Naive thymus-derived CD4-positive, alpha-beta T cell (primary cell): ENCODE data around the gene ACTR5. TPM values are rescaled to one million over a fixed set of nuclear protein-coding genes. Genes with fewer than 3 reads are reported as not detected.

Experiments
- ATAC-seq: fragments of 150-1000 bp; cut with Tn5 transposase; 2 replicates; pipeline ENCODE4 v1.10.0; 2021; ENCODE audit warnings: mild to moderate bottlenecking, moderate library complexity
- CTCF ChIA-PET: fragments of 350-600 bp; sonication (Branson Sonifier 250); formaldehyde crosslinking; loops from one replicate; lab custom pipeline; 2021; ENCODE audit warnings: antibody characterized with exemption; lab: Charles Lee
- POLR2A ChIA-PET: fragments of 350-600 bp; sonication (Branson Sonifier 250); formaldehyde crosslinking; loops from one replicate; lab custom pipeline; 2021; ENCODE audit warnings: antibody characterized with exemption, inconsistent platforms; lab: Charles Lee
- DNase-seq, 9 donors: peaks; one replicate each; pipeline versions ENCODE4 v3.0.0 to v3.0.0-alpha.2; 2020 to 2022; ENCODE audit warnings: mixed read lengths in 1 of 9
- H3K27ac ChIP-seq: one replicate; pipeline ENCODE4 v1.7.0; 2013; ENCODE audit warnings: mild to moderate bottlenecking, low read depth, low read length, moderate library complexity
- H3K27me3 ChIP-seq, 2 donors: one replicate each; pipeline ENCODE4 v1.7.0; 2013; ENCODE audit warnings: low read length in 2 of 2, mild to moderate bottlenecking in 2 of 2, moderate library complexity in 2 of 2; ENCODE audit not compliant: control insufficient read depth in 2 of 2, insufficient read depth in 2 of 2
- H3K36me3 ChIP-seq, 3 experiments: 1 replicate in 2 of 3; 2 replicates in 1 of 3; pipeline ENCODE4 v1.7.0; 2013; ENCODE audit warnings: low read length in 3 of 3, mild to moderate bottlenecking in 3 of 3, moderate library complexity in 1 of 3; ENCODE audit not compliant: insufficient read depth in 3 of 3, control insufficient read depth in 2 of 3
- H3K4me1 ChIP-seq, 2 donors: one replicate each; pipeline ENCODE4 v1.7.0; 2013; ENCODE audit warnings: low read length in 2 of 2, mild to moderate bottlenecking in 2 of 2, moderate library complexity in 1 of 2; ENCODE audit not compliant: control insufficient read depth in 2 of 2, insufficient read depth in 2 of 2
- H3K4me3 ChIP-seq: 2 replicates; pipeline ENCODE4 v1.7.0; 2013; ENCODE audit warnings: mild to moderate bottlenecking, low read length
- H3K9me3 ChIP-seq, 3 experiments: 1 replicate in 2 of 3; 2 replicates in 1 of 3; pipeline ENCODE4 v1.7.0; 2013; ENCODE audit warnings: low read length in 3 of 3; ENCODE audit not compliant: control insufficient read depth in 2 of 3
- H3K27ac Mint-ChIP-seq, 9 donors: one replicate each; pipeline ENCODE4 v1.8.0; 2020 to 2022; ENCODE audit warnings: mixed read lengths in 9 of 9, mild to moderate bottlenecking in 8 of 9, moderate library complexity in 5 of 9, inconsistent platforms in 2 of 9
- H3K27me3 Mint-ChIP-seq, 5 donors: one replicate each; pipeline ENCODE4 v1.8.0; 2021 to 2022; ENCODE audit warnings: mixed read lengths in 5 of 5, mild to moderate bottlenecking in 1 of 5
- H3K36me3 Mint-ChIP-seq, 5 donors: one replicate each; pipeline ENCODE4 v1.8.0; 2020 to 2022; ENCODE audit warnings: mixed read lengths in 5 of 5, mild to moderate bottlenecking in 3 of 5, inconsistent platforms in 1 of 5
- H3K4me1 Mint-ChIP-seq, 7 donors: one replicate each; pipeline ENCODE4 v1.8.0; 2020 to 2022; ENCODE audit warnings: mixed read lengths in 7 of 7, mild to moderate bottlenecking in 3 of 7, inconsistent platforms in 1 of 7
- H3K4me3 Mint-ChIP-seq, 10 donors: one replicate each; pipeline ENCODE4 v1.8.0; 2020 to 2022; ENCODE audit warnings: mild to moderate bottlenecking in 10 of 10, mixed read lengths in 10 of 10, moderate library complexity in 6 of 10, inconsistent platforms in 2 of 10
- H3K9me3 Mint-ChIP-seq, 11 donors: one replicate each; pipeline ENCODE4 v1.8.0; 2020 to 2022; ENCODE audit warnings: mixed read lengths in 11 of 11, mild to moderate bottlenecking in 4 of 11, inconsistent platforms in 1 of 11, moderate library complexity in 1 of 11
- intact Hi-C, 2 donors: fragments of 100-400 bp; cut with micrococcal nuclease; formaldehyde crosslinking; loops; one replicate each; pipeline ENCODE4 v1.15.1; 2023
- polyA plus RNA-seq, 2 donors: library from polyadenylated mRNA; unstranded; fragments of 300-500 nt; fragmentation: Illumina TruSeq; gene quantifications; one replicate each; pipeline ENCODE4 v1.2.3, GENCODE V29; 2021
- total RNA-seq, 6 experiments: library from RNA in 5 of 6; stranded (reverse) in 5 of 6; gene quantifications; 1 replicate in 5 of 6; 2 replicates in 1 of 6; pipeline ENCODE4 v1.2.3 and lab custom pipeline; 2021 to 2026

The ACTR5 gene
- total and polyA plus RNA-seq, 7 experiments from 2014 or later = 8.9 to 20.8 (median 15.1) TPM

GRCh38 chr20:38748861-38749149 is 545 bp downstream of the ACTR5 start:
- H3K27me3 ChIP-seq = no peaks in the 10 kb centered on the region
- intact Hi-C loops = loop anchor here (1.0 to 5.0 kb wide), 11 partner anchors 18 to 300 kb away; partner anchors contain the start of genes DHX35 (in 2 of the 2), FAM83D (in 2 of the 2) and PPP1R16B (in 2 of the 2)
- no peaks in the 10 kb centered on the region for H3K9me3 ChIP-seq
- ATAC-seq (peak; percentile 24), DNase-seq (peak in 2 of 9 donors; percentile 54 to 59)
- Mint-ChIP-seq H3K9me3 (no peaks in the 10 kb centered on the region), H3K27ac (peak overlapping the region; percentile 75 to 100 (median 90)), H3K4me3 (peak overlapping the region; percentile 88 to 99 (median 94)), H3K36me3 (peaks cover 0 to 18% (median 14%) of the 10 kb centered on the region in 5 donors), H3K27me3 (peaks cover 0 to 9% (median 0%) of the 10 kb centered on the region in 5 donors), H3K4me1 (peaks cover 11 to 40% (median 22%) of the 10 kb centered on the region in 7 donors)
- H3K36me3 ChIP-seq = peaks cover 5 to 18% (median 14%) of the 10 kb centered on the region in 3 experiments
- H3K4me3 ChIP-seq = peak overlapping the region; percentile 72
- CTCF ChIA-PET = interaction anchor here (0.8 kb wide), 1 partner anchor 20 kb away, joined by 3 read pairs; no protein-coding TSS in a partner anchor
- peak overlapping the region; percentile 95 for H3K27ac ChIP-seq
- POLR2A ChIA-PET = interaction anchor here (0.8 to 5.0 kb wide), 5 partner anchors 16 to 213 kb away, joined by 3 to 25 read pairs (median 3); partner anchors contain the start of genes DHX35 and PPP1R16B
- peaks cover 12 to 13% of the 10 kb centered on the region in 2 donors for H3K4me1 ChIP-seq

- H3K27me3 Mint-ChIP-seq = peaks cover 0 to 4% (median 0%) of the 10 kb centered on the region in 5 donors
- H3K27me3 ChIP-seq = no peaks in the 10 kb centered on the region
- peaks cover 6 to 40% (median 23%) of the 10 kb centered on the region in 5 donors for H3K36me3 Mint-ChIP-seq
- ChIA-PET CTCF (interaction anchor here (0.6 to 2.4 kb wide), 16 partner anchors 10 to 664 kb away, joined by 3 to 23 read pairs (median 4); partner anchors contain the start of gene PPP1R16B), POLR2A (interaction anchor here (1.0 to 5.0 kb wide), 5 partner anchors 15 to 210 kb away, joined by 3 to 25 read pairs (median 5); partner anchors contain the start of genes DHX35 and PPP1R16B)
- peaks cover 9 to 40% (median 23%) of the 10 kb centered on the region in 3 experiments for H3K36me3 ChIP-seq
- H3K4me1 Mint-ChIP-seq = peaks cover 11 to 40% (median 24%) of the 10 kb centered on the region in 7 donors
- no peak overlapping the region for H3K27ac ChIP-seq
- ATAC-seq = no peak
- H3K27ac Mint-ChIP-seq = no peak overlapping the region
- H3K9me3 Mint-ChIP-seq = no peaks in the 10 kb centered on the region
- H3K4me1 ChIP-seq = peaks cover 12 to 13% of the 10 kb centered on the region in 2 donors
- no peaks in the 10 kb centered on the region for H3K9me3 ChIP-seq
- intact Hi-C loops = loop anchor here (1.0 kb wide), 3 partner anchors 25 to 118 kb away; no protein-coding TSS in a partner anchor
- DNase-seq = peak in 5 of 9 donors; percentile 39 to 56 (median 42)
- H3K4me3 Mint-ChIP-seq = no peak overlapping the region
- H3K4me3 ChIP-seq = no peak overlapping the region
These were observed 3.2 kb downstream of the ACTR5 start for GRCh38 chr20:38751360-38751976.

DNA sequence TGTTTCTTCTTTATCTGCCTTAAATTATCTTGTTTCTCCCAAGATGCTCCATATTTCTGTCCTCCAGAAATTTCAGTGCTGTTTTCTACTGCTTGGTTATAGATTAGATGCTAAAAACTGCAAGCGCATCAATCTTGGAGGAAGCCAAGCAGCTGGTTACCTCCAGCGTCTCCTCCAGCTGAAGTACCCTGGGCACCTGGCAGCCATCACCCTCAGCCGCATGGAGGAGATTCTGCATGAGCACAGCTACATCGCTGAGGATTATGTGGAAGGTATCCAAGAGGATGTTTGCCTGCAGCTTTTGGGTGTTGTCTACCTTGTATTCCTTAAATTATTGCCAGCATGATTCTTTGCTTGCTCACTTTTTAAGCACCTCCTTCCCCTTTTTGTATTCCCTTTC is 3.8 kb downstream of the ACTR5 start:
- Mint-ChIP-seq H3K4me1 (peaks cover 11 to 40% (median 24%) of the 10 kb centered on the region in 7 donors), H3K4me3 (no peak overlapping the region), H3K27ac (no peak overlapping the region), H3K9me3 (no peaks in the 10 kb centered on the region), H3K36me3 (peaks cover 6 to 42% (median 23%) of the 10 kb centered on the region in 5 donors), H3K27me3 (peaks cover 0 to 4% (median 0%) of the 10 kb centered on the region in 5 donors)
- H3K9me3 ChIP-seq = no peaks in the 10 kb centered on the region
- no peak for DNase-seq
- peaks cover 9 to 45% (median 23%) of the 10 kb centered on the region in 3 experiments for H3K36me3 ChIP-seq
- no peaks in the 10 kb centered on the region for H3K27me3 ChIP-seq
- POLR2A ChIA-PET = interaction anchor here (0.9 to 1.7 kb wide), 5 partner anchors 14 to 126 kb away, joined by 3 to 5 read pairs (median 4); no protein-coding TSS in a partner anchor
- intact Hi-C loops = no loop called here
- H3K4me1 ChIP-seq = peaks cover 12 to 13% of the 10 kb centered on the region in 2 donors
- ATAC-seq = no peak
- no peak overlapping the region for H3K27ac ChIP-seq
- no peak overlapping the region for H3K4me3 ChIP-seq
- CTCF ChIA-PET = interaction anchor here (0.6 to 2.4 kb wide), 17 partner anchors 10 to 211 kb away, joined by 3 to 23 read pairs (median 3); partner anchors contain the start of gene PPP1R16B

DNA sequence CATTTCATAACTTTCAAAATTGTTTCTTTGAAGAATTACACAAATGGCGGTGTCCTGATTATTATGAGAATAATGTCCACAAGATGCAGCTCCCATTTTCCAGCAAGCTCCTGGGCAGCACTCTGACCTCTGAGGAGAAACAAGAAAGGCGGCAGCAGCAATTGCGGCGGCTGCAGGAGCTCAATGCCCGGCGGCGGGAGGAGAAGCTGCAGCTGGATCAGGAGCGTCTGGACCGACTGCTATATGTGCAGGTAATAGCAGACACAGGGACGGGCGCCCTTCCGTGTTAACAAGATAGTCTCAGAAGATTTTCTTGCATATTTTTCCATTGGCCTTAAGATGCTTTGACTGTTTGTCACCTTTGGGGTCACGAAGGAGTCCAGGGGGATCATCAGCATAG is 6.7 kb downstream of the ACTR5 start:
- DNase-seq (no peak), ATAC-seq (no peak)
- Histone ChIP-seq H3K27ac (no peak overlapping the region), H3K27me3 (no peaks in the 10 kb centered on the region), H3K4me3 (no peak overlapping the region), H3K36me3 (peaks cover 9 to 71% (median 24%) of the 10 kb centered on the region in 3 experiments), H3K4me1 (no peaks in the 10 kb centered on the region), H3K9me3 (no peaks in the 10 kb centered on the region)
- Mint-ChIP-seq H3K4me3 (no peak overlapping the region), H3K36me3 (peaks cover 11 to 56% (median 33%) of the 10 kb centered on the region in 5 donors), H3K4me1 (peaks cover 0 to 19% (median 9%) of the 10 kb centered on the region in 7 donors), H3K27me3 (no peaks in the 10 kb centered on the region), H3K27ac (no peak overlapping the region), H3K9me3 (no peaks in the 10 kb centered on the region)
- intact Hi-C loops = no loop called here
- POLR2A ChIA-PET = no interaction called here
- CTCF ChIA-PET = no interaction called here

DNA sequence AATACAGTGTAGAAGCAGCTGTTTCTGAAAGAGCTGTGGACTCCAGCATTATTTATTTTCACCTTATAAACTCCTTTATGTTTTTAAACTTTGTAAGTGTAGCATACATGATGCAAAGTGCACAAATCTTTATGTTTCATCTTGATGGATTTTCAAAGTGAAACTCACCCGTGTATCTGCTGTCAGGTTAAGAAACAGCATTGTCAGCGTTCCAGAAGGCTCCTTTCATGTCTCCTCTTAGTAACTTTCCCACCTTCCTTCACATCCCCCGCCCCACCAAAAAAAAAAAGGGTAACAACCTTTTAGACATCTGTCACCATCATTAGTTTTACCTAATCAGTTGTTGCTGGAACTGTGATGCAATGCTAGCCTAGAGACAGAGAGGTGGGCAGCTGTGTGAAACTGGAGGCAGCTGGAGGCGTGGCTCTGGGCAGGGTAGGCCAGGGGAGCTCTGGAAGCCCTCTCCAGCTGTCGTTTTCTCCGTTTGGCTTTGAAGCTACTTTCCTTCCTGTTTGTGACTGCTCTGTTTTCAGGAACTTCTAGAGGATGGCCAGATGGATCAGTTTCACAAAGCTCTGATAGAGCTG is 7.2 kb downstream of the ACTR5 start:
- Histone ChIP-seq H3K27me3 (no peaks in the 10 kb centered on the region), H3K4me3 (no peak overlapping the region), H3K4me1 (no peaks in the 10 kb centered on the region), H3K36me3 (peaks cover 9 to 72% (median 28%) of the 10 kb centered on the region in 3 experiments), H3K9me3 (no peaks in the 10 kb centered on the region), H3K27ac (no peak overlapping the region)
- H3K27ac Mint-ChIP-seq = no peak overlapping the region
- H3K4me1 Mint-ChIP-seq = peaks cover 0 to 14% (median 4%) of the 10 kb centered on the region in 7 donors
- no peak for ATAC-seq
- ChIA-PET POLR2A (no interaction called here), CTCF (no interaction called here)
- no peak for DNase-seq
- H3K27me3 Mint-ChIP-seq = no peaks in the 10 kb centered on the region
- H3K9me3 Mint-ChIP-seq = no peaks in the 10 kb centered on the region
- no peak overlapping the region for H3K4me3 Mint-ChIP-seq
- intact Hi-C loops = no loop called here
- H3K36me3 Mint-ChIP-seq = peaks cover 13 to 61% (median 38%) of the 10 kb centered on the region in 5 donors

GRCh38 chr20:38757145-38757775 is 9.0 kb downstream of the ACTR5 start:
- no peaks in the 10 kb centered on the region for H3K9me3 Mint-ChIP-seq
- intact Hi-C loops = no loop called here
- no peak for DNase-seq
- H3K27ac ChIP-seq = no peak overlapping the region
- H3K4me1 Mint-ChIP-seq = peaks cover 0 to 13% (median 2%) of the 10 kb centered on the region in 7 donors
- no peak for ATAC-seq
- no peaks in the 10 kb centered on the region for H3K27me3 ChIP-seq
- peaks cover 8 to 82% (median 29%) of the 10 kb centered on the region in 3 experiments for H3K36me3 ChIP-seq
- CTCF ChIA-PET = interaction anchor here (0.9 kb wide), 1 partner anchor 25 kb away, joined by 3 read pairs; no protein-coding TSS in a partner anchor
- H3K4me1 ChIP-seq = no peaks in the 10 kb centered on the region
- POLR2A ChIA-PET = no interaction called here
- H3K4me3 Mint-ChIP-seq = no peak overlapping the region
- H3K27me3 Mint-ChIP-seq = no peaks in the 10 kb centered on the region
- H3K27ac Mint-ChIP-seq = peak overlapping the region in 1 of 9 donors; percentile 23
- H3K9me3 ChIP-seq = no peaks in the 10 kb centered on the region
- no peak overlapping the region for H3K4me3 ChIP-seq
- peaks cover 24 to 69% (median 47%) of the 10 kb centered on the region in 5 donors for H3K36me3 Mint-ChIP-seq
